ENCODE data around the gene KLRK1. TPM values are rescaled to one million over a fixed set of nuclear protein-coding genes. Genes with fewer than 3 reads are reported as not detected.
"Not testable (repeated sequence)": the region's sequence is repeated elsewhere in the genome, so short reads cannot be mapped to it uniquely, and the experiment has no call there.

KLRK1 gene
- total RNA-seq (2021; fragmentation: NEBNext Ultra II Directional; extraction: Animal tissue kit (Norgen Biotek cat#: 25700)), result not detected
- long read RNA-seq, result 0 reads

- H3K4me1 Mint-ChIP-seq (ENCODE audit: low read depth), result peaks cover 24% of the 10 kb centered on the region
These were observed at the start of gene KLRK1 for GRCh38 chr12:10389904-10390303. Gene KLRK1 (minus strand): TSS chr12:10390041. CDS start chr12:10388810, 1,231 bp downstream.

GRCh38 chr12:10437601-10438000, 47.8 kb upstream of the KLRK1 start:
- DNase-seq; H3K4me1 Mint-ChIP-seq (ENCODE audit: low read depth); H3K27me3 Mint-ChIP-seq (ENCODE audit: insufficient read depth): not testable (repeated sequence)

More at GRCh38 chr12:10389904-10390303, at the start of gene KLRK1:
- Mint-ChIP-seq H3K27me3 (ENCODE audit: insufficient read depth) (no peaks in the 10 kb centered on the region), H3K27ac (no peak within 1 kb of the TSS), H3K36me3 (ENCODE audit: low read depth) (no peaks in the 10 kb centered on the region), H3K9me3 (no peaks in the 10 kb centered on the region), H3K4me3 (no peak within 1 kb of the TSS)
- no peak for DNase-seq
- TF ChIP-seq CTCF (IDR thresholded peaks at IDR 0.05), result no peak

GRCh38 chr12:10435816-10436215, 46.0 kb upstream of the KLRK1 start, which contains the start of gene KLRC2:
Gene KLRC2 (minus strand): TSS chr12:10436010. CDS start chr12:10435986, 24 bp downstream.
- H3K27me3 Mint-ChIP-seq (ENCODE audit: insufficient read depth); H3K4me1 Mint-ChIP-seq (ENCODE audit: low read depth); H3K27ac Mint-ChIP-seq; H3K36me3 Mint-ChIP-seq (ENCODE audit: low read depth); H3K4me3 Mint-ChIP-seq; DNase-seq; H3K9me3 Mint-ChIP-seq: not testable (repeated sequence)

More at GRCh38 chr12:10437601-10438000, 47.8 kb upstream of the KLRK1 start:
- not testable (repeated sequence) for H3K27ac Mint-ChIP-seq; H3K9me3 Mint-ChIP-seq; H3K4me3 Mint-ChIP-seq; H3K36me3 Mint-ChIP-seq (ENCODE audit: low read depth)

- H3K9me3 Mint-ChIP-seq; H3K27me3 Mint-ChIP-seq (ENCODE audit: insufficient read depth); DNase-seq; H3K27ac Mint-ChIP-seq; H3K4me3 Mint-ChIP-seq; H3K4me1 Mint-ChIP-seq (ENCODE audit: low read depth); H3K36me3 Mint-ChIP-seq (ENCODE audit: low read depth): not testable (repeated sequence)
These were observed 40.8 kb upstream of the KLRK1 start for GRCh38 chr12:10430623-10431022.

GRCh38 chr12:10425938-10426337, 36.1 kb upstream of the KLRK1 start:
- H3K27me3 Mint-ChIP-seq (ENCODE audit: insufficient read depth); H3K4me1 Mint-ChIP-seq (ENCODE audit: low read depth); H3K27ac Mint-ChIP-seq; H3K9me3 Mint-ChIP-seq; H3K36me3 Mint-ChIP-seq (ENCODE audit: low read depth); DNase-seq: not testable (repeated sequence)
- H3K4me3 Mint-ChIP-seq, result peak overlapping the region; percentile 54; the same call in 1 of the 2 replicates

- H3K4me1 Mint-ChIP-seq (ENCODE audit: low read depth); H3K36me3 Mint-ChIP-seq (ENCODE audit: low read depth); H3K27me3 Mint-ChIP-seq (ENCODE audit: insufficient read depth); H3K9me3 Mint-ChIP-seq; H3K4me3 Mint-ChIP-seq; H3K27ac Mint-ChIP-seq: not testable (repeated sequence)
- peak; percentile 30 for DNase-seq
These were observed 34.5 kb upstream of the KLRK1 start for GRCh38 chr12:10424260-10424899.

- not testable (repeated sequence) for H3K9me3 Mint-ChIP-seq; H3K4me3 Mint-ChIP-seq; H3K27ac Mint-ChIP-seq; H3K36me3 Mint-ChIP-seq (ENCODE audit: low read depth); H3K27me3 Mint-ChIP-seq (ENCODE audit: insufficient read depth); H3K4me1 Mint-ChIP-seq (ENCODE audit: low read depth)
- DNase-seq, result peak; percentile 19
These were observed 32.3 kb upstream of the KLRK1 start for GRCh38 chr12:10422159-10422558.

- not testable (repeated sequence) for H3K4me3 Mint-ChIP-seq; H3K36me3 Mint-ChIP-seq (ENCODE audit: low read depth); H3K9me3 Mint-ChIP-seq; H3K27me3 Mint-ChIP-seq (ENCODE audit: insufficient read depth); H3K4me1 Mint-ChIP-seq (ENCODE audit: low read depth); H3K27ac Mint-ChIP-seq; DNase-seq
These were observed 30.5 kb upstream of the KLRK1 start, which contains the start of gene KLRC3 for GRCh38 chr12:10420334-10420733. Gene KLRC3 (minus strand): TSS chr12:10420595. CDS start chr12:10420550, 45 bp downstream.

- peaks cover 4% of the 10 kb centered on the region; the same call in 1 of the 2 replicates for H3K27me3 Mint-ChIP-seq (ENCODE audit: insufficient read depth)
- no peak within 1 kb of the TSS for H3K4me3 Mint-ChIP-seq
- no peak within 1 kb of the TSS for H3K27ac Mint-ChIP-seq
- DNase-seq, result no peak
- no peaks in the 10 kb centered on the region for H3K4me1 Mint-ChIP-seq (ENCODE audit: low read depth)
- TF ChIP-seq CTCF (IDR thresholded peaks at IDR 0.05), result no peak
- H3K36me3 Mint-ChIP-seq (ENCODE audit: low read depth), result no peaks in the 10 kb centered on the region
- no peaks in the 10 kb centered on the region for H3K9me3 Mint-ChIP-seq
These were observed 19.6 kb upstream of the KLRK1 start, which contains the start of gene KLRC4 for GRCh38 chr12:10409392-10409791. Gene KLRC4 (minus strand): TSS chr12:10409757. CDS start chr12:10409575, 182 bp downstream.
